Karpas-422 (cell line): ENCODE measurements around the gene OR6V1. TPM values are rescaled to one million over a fixed set of nuclear protein-coding genes. Genes with fewer than 3 reads are reported as not detected.

Experiments used
- DNase-seq: peaks from one replicate; pipeline ENCODE4 v3.0.0-alpha.2; 2015
- H2AFZ ChIP-seq: fragments of 200-600 bp; sonication (generic); 2 replicates; pipeline ENCODE4 v1.6.1; 2014; ENCODE audit warnings: antibody characterized with exemption, low read length, mixed read lengths
- H3K27ac ChIP-seq: fragments of 200-600 bp; sonication (generic); 2 replicates; pipeline ENCODE4 v1.5.1; 2014; ENCODE audit warnings: mild to moderate bottlenecking, low read length, moderate library complexity
- H3K27me3 ChIP-seq: fragments of 200-600 bp; sonication (generic); 2 replicates; pipeline ENCODE4 v1.6.1; 2014; ENCODE audit warnings: low read length, mixed read lengths
- H3K36me3 ChIP-seq: fragments of 200-600 bp; sonication (generic); 2 replicates; pipeline ENCODE4 v1.6.1; 2014; ENCODE audit warnings: low read length, mixed read lengths; ENCODE audit not compliant: insufficient read depth
- H3K4me1 ChIP-seq: fragments of 200-600 bp; sonication (generic); 2 replicates; pipeline ENCODE4 v1.6.1; 2014; ENCODE audit warnings: mild to moderate bottlenecking, low read length, mixed read lengths
- H3K4me2 ChIP-seq: fragments of 200-600 bp; sonication (generic); 2 replicates; pipeline ENCODE4 v1.6.1; 2014; ENCODE audit warnings: low read length, low read depth, mild to moderate bottlenecking; ENCODE audit not compliant: poor library complexity, severe bottlenecking
- H3K4me3 ChIP-seq: fragments of 200-600 bp; sonication (generic); 2 replicates; pipeline ENCODE4 v1.5.1; 2014; ENCODE audit warnings: mild to moderate bottlenecking, antibody characterized with exemption, low read length, mixed read lengths
- H3K79me2 ChIP-seq: fragments of 200-600 bp; sonication (generic); 2 replicates; pipeline ENCODE4 v1.6.1; 2014; ENCODE audit warnings: mild to moderate bottlenecking, low read length, mixed read lengths
- H3K9ac ChIP-seq: fragments of 200-600 bp; sonication (generic); 2 replicates; pipeline ENCODE4 v1.6.0; 2014; ENCODE audit warnings: low read length
- H3K9me2 ChIP-seq: fragments of 200-600 bp; sonication (generic), shearing (Covaris generic); replicated peaks from 2 replicates; pipeline ENCODE4 v1.6.0; 2014; ENCODE audit warnings: mild to moderate bottlenecking, low read length, moderate library complexity; ENCODE audit not compliant: insufficient read depth
- H3K9me3 ChIP-seq: fragments of 300-700, 200-600 bp; sonication (generic); 2 replicates; pipeline ENCODE4 v1.6.1; 2014; ENCODE audit warnings: low read length, mixed read lengths
- H4K20me1 ChIP-seq: fragments of 200-600 bp; sonication (generic); 2 replicates; pipeline ENCODE4 v1.6.1; 2014; ENCODE audit warnings: mild to moderate bottlenecking, antibody characterized with exemption, low read length, low read depth; ENCODE audit not compliant: insufficient read depth
- total RNA-seq: library from RNA; depleted of rRNA; stranded (reverse); fragments of >200 nt; shearing (Covaris generic); gene quantifications from 2 replicates; pipeline ENCODE4 v1.2.3, GENCODE V29; 2014; ENCODE audit warnings: low replicate concordance; rRNA removed

The OR6V1 gene
- not detected in 2 replicates for total RNA-seq

- Histone ChIP-seq H4K20me1 (no peaks in the 10 kb centered on the region), H3K4me3 (no peak within 1 kb of the TSS), H2AFZ (no peak within 1 kb of the TSS), H3K9ac (no peak within 1 kb of the TSS), H3K79me2 (no peaks in the 10 kb centered on the region), H3K27me3 (no peaks in the 10 kb centered on the region), H3K36me3 (no peaks in the 10 kb centered on the region), H3K9me3 (no peaks in the 10 kb centered on the region), H3K27ac (no peak within 1 kb of the TSS), H3K9me2 (no peaks in the 10 kb centered on the region), H3K4me1 (peaks cover 19% of the 10 kb centered on the region), H3K4me2 (no peak within 1 kb of the TSS)
- DNase-seq = no peak
Measured at GRCh38 chr7:143052041-143052440, at the start of gene OR6V1. TSS of gene OR6V1 (plus strand) at chr7:143052341. CDS start at chr7:143052341, 0 bp downstream.

- H3K79me2 ChIP-seq = no peaks in the 10 kb centered on the region
- H2AFZ ChIP-seq = peak overlapping the region; percentile 87
- H3K36me3 ChIP-seq = no peaks in the 10 kb centered on the region
- H3K9me3 ChIP-seq = no peaks in the 10 kb centered on the region
- H3K4me3 ChIP-seq = peak overlapping the region; percentile 17; the same call in 1 of the 2 replicates
- H3K9me2 ChIP-seq = no peaks in the 10 kb centered on the region
- no peaks in the 10 kb centered on the region for H4K20me1 ChIP-seq
- H3K27me3 ChIP-seq = no peaks in the 10 kb centered on the region
- H3K4me1 ChIP-seq = peaks cover 44% of the 10 kb centered on the region
- 0 out of 2 replicates have a peak overlapping the region, but pooled peaks have one; percentile 12 for H3K9ac ChIP-seq
- DNase-seq = no peak
- no peak overlapping the region for H3K27ac ChIP-seq
- peak overlapping the region; percentile 51 for H3K4me2 ChIP-seq
Measured at GRCh38 chr7:143002898-143003297, 49.2 kb upstream of the OR6V1 start.

- Histone ChIP-seq H2AFZ (peak overlapping the region; percentile 87), H3K36me3 (no peaks in the 10 kb centered on the region), H3K4me2 (peak overlapping the region; percentile 51), H3K27me3 (no peaks in the 10 kb centered on the region), H3K27ac (no peak overlapping the region), H3K79me2 (no peaks in the 10 kb centered on the region), H3K4me1 (peaks cover 51% of the 10 kb centered on the region), H3K9me3 (no peaks in the 10 kb centered on the region), H3K4me3 (peak overlapping the region; percentile 17; the same call in 1 of the 2 replicates), H3K9ac (peak overlapping the region; percentile 12; the same call in 1 of the 2 replicates), H3K9me2 (no peaks in the 10 kb centered on the region), H4K20me1 (no peaks in the 10 kb centered on the region)
- peak; percentile 87 for DNase-seq
Measured at GRCh38 chr7:143003393-143004051, 48.6 kb upstream of the OR6V1 start.

GRCh38 chr7:143005632-143006260, 46.4 kb upstream of the OR6V1 start:
- H3K4me1 ChIP-seq = peaks cover 68% of the 10 kb centered on the region
- H3K9me2 ChIP-seq = no peaks in the 10 kb centered on the region
- H4K20me1 ChIP-seq = no peaks in the 10 kb centered on the region
- H3K27ac ChIP-seq = peak overlapping the region; percentile 13
- H3K27me3 ChIP-seq = no peaks in the 10 kb centered on the region
- peak; percentile 52 for DNase-seq
- no peaks in the 10 kb centered on the region for H3K79me2 ChIP-seq
- H3K36me3 ChIP-seq = no peaks in the 10 kb centered on the region
- peak overlapping the region; percentile 26 for H3K9ac ChIP-seq
- H3K4me2 ChIP-seq = peak overlapping the region; percentile 56
- H3K4me3 ChIP-seq = peak overlapping the region; percentile 15
- H2AFZ ChIP-seq = peak overlapping the region; percentile 70
- no peaks in the 10 kb centered on the region for H3K9me3 ChIP-seq

- Histone ChIP-seq H4K20me1 (no peaks in the 10 kb centered on the region), H3K4me2 (peak overlapping the region; percentile 35), H3K27ac (peak overlapping the region; percentile 71), H3K9me3 (no peaks in the 10 kb centered on the region), H3K4me3 (no peak overlapping the region), H3K9me2 (no peaks in the 10 kb centered on the region), H3K9ac (peak overlapping the region; percentile 37), H3K4me1 (peaks cover 90% of the 10 kb centered on the region), H2AFZ (peak overlapping the region; percentile 78), H3K36me3 (no peaks in the 10 kb centered on the region), H3K27me3 (no peaks in the 10 kb centered on the region), H3K79me2 (no peaks in the 10 kb centered on the region)
- DNase-seq = peak; percentile 96
Measured at GRCh38 chr7:143008007-143008901, 43.9 kb upstream of the OR6V1 start.

GRCh38 chr7:143012001-143012400, 40.1 kb upstream of the OR6V1 start:
- Histone ChIP-seq H3K4me2 (peak overlapping the region; percentile 95), H3K9me2 (no peaks in the 10 kb centered on the region), H3K4me3 (peak overlapping the region; percentile 29), H4K20me1 (no peaks in the 10 kb centered on the region), H3K27me3 (no peaks in the 10 kb centered on the region), H3K36me3 (no peaks in the 10 kb centered on the region), H3K79me2 (no peaks in the 10 kb centered on the region), H3K9me3 (no peaks in the 10 kb centered on the region), H3K9ac (peak overlapping the region; percentile 88), H2AFZ (no peak overlapping the region), H3K27ac (peak overlapping the region; percentile 99), H3K4me1 (peaks cover 93% of the 10 kb centered on the region)
- DNase-seq = peak; percentile 93

GRCh38 chr7:143012409-143012808, 39.7 kb upstream of the OR6V1 start:
- H3K9ac ChIP-seq = peak overlapping the region; percentile 88

More at GRCh38 chr7:143012409-143012808, 39.7 kb upstream of the OR6V1 start:
- H3K4me2 ChIP-seq = peak overlapping the region; percentile 95
- H4K20me1 ChIP-seq = no peaks in the 10 kb centered on the region
- no peaks in the 10 kb centered on the region for H3K9me2 ChIP-seq
- no peaks in the 10 kb centered on the region for H3K27me3 ChIP-seq
- H3K27ac ChIP-seq = peak overlapping the region; percentile 99
- H3K4me1 ChIP-seq = peaks cover 94% of the 10 kb centered on the region
- no peak overlapping the region for H2AFZ ChIP-seq
- H3K36me3 ChIP-seq = no peaks in the 10 kb centered on the region
- H3K9me3 ChIP-seq = no peaks in the 10 kb centered on the region
- peak overlapping the region; percentile 29 for H3K4me3 ChIP-seq
- H3K79me2 ChIP-seq = no peaks in the 10 kb centered on the region
- DNase-seq = peak; percentile 91
